Neural cell (in vitro differentiated cells): ENCODE measurements around the gene NSUN6. TPM values are rescaled to one million over a fixed set of nuclear protein-coding genes. Genes with fewer than 3 reads are reported as not detected.

Source experiments
- H2AFZ ChIP-seq: fragments of 200-600, 300-800 bp; sonication (generic), shearing (Covaris generic); 2 replicates; pipeline ENCODE4 v1.6.0; 2014; ENCODE audit warnings: low read depth, mild to moderate bottlenecking, antibody characterized with exemption, low read length, moderate library complexity
- H3F3A ChIP-seq: fragments of 200-600 bp; shearing (Covaris generic); 2 replicates; pipeline ENCODE4 v1.6.1; 2016; ENCODE audit warnings: mild to moderate bottlenecking, moderate library complexity, mixed read lengths, antibody characterized with exemption, low read length; ENCODE audit not compliant: insufficient read depth, poor library complexity, severe bottlenecking
- H3K27ac ChIP-seq: fragments of 200-600, 300-800 bp; sonication (generic), shearing (Covaris generic); 2 replicates; pipeline ENCODE4 v1.5.1; 2014; ENCODE audit warnings: mild to moderate bottlenecking, low read length, moderate library complexity
- H3K27me3 ChIP-seq: fragments of 300-800, 200-600 bp; sonication (generic), shearing (Covaris generic); 2 replicates; pipeline ENCODE4 v1.6.0; 2014; ENCODE audit warnings: mild to moderate bottlenecking, low read depth, low read length, moderate library complexity; ENCODE audit not compliant: insufficient read depth
- H3K36me3 ChIP-seq: fragments of 300-800, 200-600 bp; sonication (generic), shearing (Covaris generic); 2 replicates; pipeline ENCODE4 v1.5.1; 2014; ENCODE audit warnings: mild to moderate bottlenecking, antibody characterized with exemption, low read length, moderate library complexity; ENCODE audit not compliant: insufficient read depth
- H3K4me2 ChIP-seq: fragments of 300-800, 200-600 bp; sonication (generic), shearing (Covaris generic); 2 replicates; pipeline ENCODE4 v1.6.0; 2014; ENCODE audit warnings: mild to moderate bottlenecking, low read length
- H3K4me3 ChIP-seq: fragments of 300-800, 200-600 bp; sonication (generic), shearing (Covaris generic); 2 replicates; pipeline ENCODE4 v1.5.1; 2014; ENCODE audit warnings: mild to moderate bottlenecking, low read length, moderate library complexity
- H3K79me2 ChIP-seq: fragments of 200-600 bp; shearing (Covaris generic); replicated peaks from 2 replicates; pipeline ENCODE4 v1.6.0; 2014; ENCODE audit warnings: mild to moderate bottlenecking, low read length, moderate library complexity; ENCODE audit not compliant: insufficient read depth
- H3K9ac ChIP-seq: fragments of 300-800, 200-600 bp; sonication (generic), shearing (Covaris generic); 2 replicates; pipeline ENCODE4 v1.6.1; 2016; ENCODE audit warnings: mild to moderate bottlenecking, low read length, mixed read lengths
- H3K9me2 ChIP-seq: fragments of 200-600 bp; shearing (Covaris generic); 2 replicates; pipeline ENCODE4 v1.6.1; 2016; ENCODE audit warnings: mild to moderate bottlenecking, low read length, mixed read lengths; ENCODE audit not compliant: insufficient read depth
- H3K9me3 ChIP-seq: fragments of 200-600, 300-800 bp; sonication (generic), shearing (Covaris generic); 2 replicates; pipeline ENCODE4 v1.6.1; 2016; ENCODE audit warnings: mild to moderate bottlenecking, mixed run types, low read length, moderate library complexity, mixed read lengths
- H4K20me1 ChIP-seq: fragments of 200-600 bp; shearing (Covaris generic); 2 replicates; pipeline ENCODE4 v1.6.1; 2016; ENCODE audit warnings: mild to moderate bottlenecking, mixed run types; ENCODE audit not compliant: insufficient read depth
- EP300 ChIP-seq: fragments of 450-650 bp; conservative IDR thresholded peaks from 2 replicates; pipeline ENCODE4 v1.6.1; 2014; ENCODE audit warnings: antibody characterized with exemption, mild to moderate bottlenecking, moderate library complexity; ENCODE audit not compliant: poor library complexity, severe bottlenecking
- EZH2 ChIP-seq: fragments of 200-600, 300-800 bp; shearing (Covaris generic), sonication (generic); IDR thresholded peaks from 2 replicates; pipeline ENCODE4 v1.6.1; 2014; ENCODE audit warnings: antibody characterized with exemption, low read length, borderline replicate concordance, mild to moderate bottlenecking; ENCODE audit not compliant: insufficient read depth, poor library complexity, severe bottlenecking
- MXI1 ChIP-seq: fragments of 450-650 bp; conservative IDR thresholded peaks from 2 replicates; pipeline ENCODE4 v1.6.1; 2014; ENCODE audit warnings: antibody characterized with exemption, mild to moderate bottlenecking; ENCODE audit not compliant: poor library complexity, severe bottlenecking
- POLR2AphosphoS5 ChIP-seq: IDR thresholded peaks from 2 replicates; pipeline ENCODE4 v1.6.1; 2012
- RAD21 ChIP-seq: fragments of 450-650 bp; conservative IDR thresholded peaks from 2 replicates; pipeline ENCODE4 v1.6.1; 2014; ENCODE audit warnings: antibody characterized with exemption, mild to moderate bottlenecking, moderate library complexity
- SMC3 ChIP-seq: fragments of 450-650 bp; conservative IDR thresholded peaks from 2 replicates; pipeline ENCODE4 v1.6.1; 2014; ENCODE audit warnings: antibody characterized with exemption, mild to moderate bottlenecking, moderate library complexity; ENCODE audit not compliant: poor library complexity
- TAF1 ChIP-seq: IDR thresholded peaks from 2 replicates; pipeline ENCODE4 v1.6.1; 2012; ENCODE audit warnings: low read depth
- polyA plus RNA-seq: library from polyadenylated mRNA; depleted of rRNA; stranded (reverse); fragments of >200 nt; gene quantifications from 2 replicates; pipeline ENCODE4 v1.2.3, GENCODE V29; 2014
- TF ChIP-seq, protein P1 (sequence below): IDR thresholded peaks from 2 replicates; pipeline ENCODE4 v1.6.1; 2012; ENCODE audit warnings: borderline replicate concordance
- TF ChIP-seq, protein P2 (sequence below): fragments of 450-650 bp; IDR thresholded peaks from 2 replicates; pipeline ENCODE4 v1.5.1; 2014; ENCODE audit warnings: antibody characterized with exemption, mild to moderate bottlenecking, moderate library complexity; ENCODE audit not compliant: poor library complexity, severe bottlenecking

Gene NSUN6
- polyA plus RNA-seq, 1 donor from 2014 or later, result 74.6 TPM

DNA sequence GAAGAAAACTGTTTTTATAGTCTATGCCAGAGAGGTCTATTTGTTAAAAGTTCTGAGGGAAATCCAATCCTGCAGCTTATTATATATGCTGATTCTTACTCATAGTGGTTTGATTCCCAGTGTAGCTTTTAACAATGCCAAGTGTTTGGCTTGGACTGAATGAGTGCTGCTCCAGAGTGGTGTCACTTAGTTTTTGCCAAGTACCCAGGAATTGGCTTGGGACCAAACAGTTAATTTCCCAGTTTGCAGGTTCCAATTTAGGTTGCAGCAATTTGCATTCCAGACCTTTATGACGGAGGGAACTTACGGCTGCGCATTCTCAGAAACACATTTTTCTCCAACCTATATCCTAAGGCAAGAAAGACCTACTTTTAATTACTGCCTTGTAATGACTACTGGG lies 32.4 kb downstream of the NSUN6 start:
- H3K9me2 ChIP-seq, result no peaks in the 10 kb centered on the region
- TF ChIP-seq POLR2AphosphoS5, result no peak
- TF ChIP-seq TAF1, result no peak
- TF ChIP-seq EP300, result no peak
- TF ChIP-seq EZH2, result no peak
- TF ChIP-seq, protein P1, sequence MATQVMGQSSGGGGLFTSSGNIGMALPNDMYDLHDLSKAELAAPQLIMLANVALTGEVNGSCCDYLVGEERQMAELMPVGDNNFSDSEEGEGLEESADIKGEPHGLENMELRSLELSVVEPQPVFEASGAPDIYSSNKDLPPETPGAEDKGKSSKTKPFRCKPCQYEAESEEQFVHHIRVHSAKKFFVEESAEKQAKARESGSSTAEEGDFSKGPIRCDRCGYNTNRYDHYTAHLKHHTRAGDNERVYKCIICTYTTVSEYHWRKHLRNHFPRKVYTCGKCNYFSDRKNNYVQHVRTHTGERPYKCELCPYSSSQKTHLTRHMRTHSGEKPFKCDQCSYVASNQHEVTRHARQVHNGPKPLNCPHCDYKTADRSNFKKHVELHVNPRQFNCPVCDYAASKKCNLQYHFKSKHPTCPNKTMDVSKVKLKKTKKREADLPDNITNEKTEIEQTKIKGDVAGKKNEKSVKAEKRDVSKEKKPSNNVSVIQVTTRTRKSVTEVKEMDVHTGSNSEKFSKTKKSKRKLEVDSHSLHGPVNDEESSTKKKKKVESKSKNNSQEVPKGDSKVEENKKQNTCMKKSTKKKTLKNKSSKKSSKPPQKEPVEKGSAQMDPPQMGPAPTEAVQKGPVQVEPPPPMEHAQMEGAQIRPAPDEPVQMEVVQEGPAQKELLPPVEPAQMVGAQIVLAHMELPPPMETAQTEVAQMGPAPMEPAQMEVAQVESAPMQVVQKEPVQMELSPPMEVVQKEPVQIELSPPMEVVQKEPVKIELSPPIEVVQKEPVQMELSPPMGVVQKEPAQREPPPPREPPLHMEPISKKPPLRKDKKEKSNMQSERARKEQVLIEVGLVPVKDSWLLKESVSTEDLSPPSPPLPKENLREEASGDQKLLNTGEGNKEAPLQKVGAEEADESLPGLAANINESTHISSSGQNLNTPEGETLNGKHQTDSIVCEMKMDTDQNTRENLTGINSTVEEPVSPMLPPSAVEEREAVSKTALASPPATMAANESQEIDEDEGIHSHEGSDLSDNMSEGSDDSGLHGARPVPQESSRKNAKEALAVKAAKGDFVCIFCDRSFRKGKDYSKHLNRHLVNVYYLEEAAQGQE, result no peak
- TF ChIP-seq MXI1, result no peak
- TF ChIP-seq, protein P2, sequence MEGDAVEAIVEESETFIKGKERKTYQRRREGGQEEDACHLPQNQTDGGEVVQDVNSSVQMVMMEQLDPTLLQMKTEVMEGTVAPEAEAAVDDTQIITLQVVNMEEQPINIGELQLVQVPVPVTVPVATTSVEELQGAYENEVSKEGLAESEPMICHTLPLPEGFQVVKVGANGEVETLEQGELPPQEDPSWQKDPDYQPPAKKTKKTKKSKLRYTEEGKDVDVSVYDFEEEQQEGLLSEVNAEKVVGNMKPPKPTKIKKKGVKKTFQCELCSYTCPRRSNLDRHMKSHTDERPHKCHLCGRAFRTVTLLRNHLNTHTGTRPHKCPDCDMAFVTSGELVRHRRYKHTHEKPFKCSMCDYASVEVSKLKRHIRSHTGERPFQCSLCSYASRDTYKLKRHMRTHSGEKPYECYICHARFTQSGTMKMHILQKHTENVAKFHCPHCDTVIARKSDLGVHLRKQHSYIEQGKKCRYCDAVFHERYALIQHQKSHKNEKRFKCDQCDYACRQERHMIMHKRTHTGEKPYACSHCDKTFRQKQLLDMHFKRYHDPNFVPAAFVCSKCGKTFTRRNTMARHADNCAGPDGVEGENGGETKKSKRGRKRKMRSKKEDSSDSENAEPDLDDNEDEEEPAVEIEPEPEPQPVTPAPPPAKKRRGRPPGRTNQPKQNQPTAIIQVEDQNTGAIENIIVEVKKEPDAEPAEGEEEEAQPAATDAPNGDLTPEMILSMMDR, result no peak
- no peak for TF ChIP-seq RAD21
- TF ChIP-seq SMC3, result no peak
- H3K4me2 ChIP-seq, result no peak overlapping the region
- H3K9ac ChIP-seq, result no peak overlapping the region
- H3K9me3 ChIP-seq, result no peaks in the 10 kb centered on the region
- H4K20me1 ChIP-seq, result no peaks in the 10 kb centered on the region
- H3K27ac ChIP-seq, result no peak overlapping the region
- H3K4me3 ChIP-seq, result no peak overlapping the region
- H3K79me2 ChIP-seq, result no peaks in the 10 kb centered on the region
- no peak overlapping the region for H2AFZ ChIP-seq
- no peaks in the 10 kb centered on the region for H3F3A ChIP-seq
- H3K27me3 ChIP-seq, result no peaks in the 10 kb centered on the region
- peaks cover 8% of the 10 kb centered on the region for H3K36me3 ChIP-seq

DNA sequence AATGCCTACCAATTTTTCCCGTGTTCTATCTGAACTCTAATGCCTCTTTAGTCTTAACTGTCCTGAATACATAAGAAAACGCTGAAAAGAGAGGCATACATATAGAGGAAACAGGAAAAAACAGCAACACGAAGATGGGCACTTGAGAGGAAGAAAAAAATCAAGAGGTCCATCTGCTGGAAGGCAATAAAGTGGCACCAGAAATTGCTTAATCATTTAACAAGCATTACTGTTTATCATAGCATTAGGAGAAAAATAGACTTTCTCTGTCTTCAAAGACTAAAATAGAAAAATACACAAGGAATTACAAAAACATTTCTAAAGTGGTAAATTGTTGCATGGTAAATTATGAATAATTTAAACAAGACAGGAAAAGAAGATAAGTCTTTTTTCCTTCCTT lies 35.0 kb downstream of the NSUN6 start:
- Histone ChIP-seq H3K9ac (no peak overlapping the region), H3K4me2 (no peak overlapping the region), H3K36me3 (peaks cover 7% of the 10 kb centered on the region), H3K9me2 (no peaks in the 10 kb centered on the region), H3K4me3 (no peak overlapping the region), H4K20me1 (no peaks in the 10 kb centered on the region), H3F3A (no peaks in the 10 kb centered on the region), H2AFZ (no peak overlapping the region), H3K27ac (no peak overlapping the region), H3K9me3 (no peaks in the 10 kb centered on the region), H3K79me2 (no peaks in the 10 kb centered on the region), H3K27me3 (no peaks in the 10 kb centered on the region)
- no peak for TF ChIP-seq EZH2
- TF ChIP-seq, protein P1, result no peak
- TF ChIP-seq, protein P2, result no peak
- TF ChIP-seq TAF1, result no peak
- TF ChIP-seq SMC3, result no peak
- no peak for TF ChIP-seq POLR2AphosphoS5
- no peak for TF ChIP-seq RAD21
- no peak for TF ChIP-seq EP300
- TF ChIP-seq MXI1, result no peak
